CD14-positive monocyte (primary cell): Measurements from ENCODE around the gene MICU2. TPM values are rescaled to one million over a fixed set of nuclear protein-coding genes. Genes with fewer than 3 reads are reported as not detected.

Source experiments
- DNase-seq, 3 donors: peaks; one replicate each; pipeline ENCODE4 v3.0.0-alpha.2; 2011 to 2022
- H2AFZ ChIP-seq: 2 replicates; pipeline ENCODE4 v1.6.0; 2012; ENCODE audit warnings: mild to moderate bottlenecking, low read depth, low read length, inconsistent platforms; ENCODE audit not compliant: insufficient read depth, poor library complexity, severe bottlenecking
- H3K27ac ChIP-seq, 2 donors: 1 replicate in 1 of 2; 2 replicates in 1 of 2; pipeline ENCODE4 v1.5.1; 2012 to 2013; ENCODE audit warnings: low read length in 2 of 2, control low read depth in 1 of 2, inconsistent platforms in 1 of 2, low read depth in 1 of 2, mild to moderate bottlenecking in 1 of 2
- H3K27me3 ChIP-seq, 2 donors: one replicate each; pipeline versions ENCODE4 v1.6.0 to v1.6.1; 2011 to 2013; ENCODE audit warnings: low read length in 2 of 2; ENCODE audit not compliant: control insufficient read depth in 2 of 2, insufficient read depth in 2 of 2
- H3K36me3 ChIP-seq, 2 donors: replicated peaks in 1 of 2; 1 replicate in 1 of 2; 2 replicates in 1 of 2; pipeline versions ENCODE4 v1.5.1 to v1.6.1; 2012 to 2013; ENCODE audit warnings: low read length in 2 of 2, control low read depth in 1 of 2, inconsistent platforms in 1 of 2, mild to moderate bottlenecking in 1 of 2; ENCODE audit not compliant: insufficient read depth in 2 of 2, control insufficient read depth in 1 of 2
- H3K4me1 ChIP-seq, 2 donors: 1 replicate in 1 of 2; 2 replicates in 1 of 2; pipeline versions ENCODE4 v1.5.1 to v1.6.1; 2012 to 2013; ENCODE audit warnings: low read length in 2 of 2, control low read depth in 1 of 2, inconsistent platforms in 1 of 2, mild to moderate bottlenecking in 1 of 2, moderate library complexity in 1 of 2; ENCODE audit not compliant: insufficient read depth in 2 of 2, control insufficient read depth in 1 of 2
- H3K4me2 ChIP-seq: replicated peaks from 2 replicates; pipeline ENCODE3; 2012; ENCODE audit warnings: low read length, moderate library complexity, mild to moderate bottlenecking; ENCODE audit not compliant: poor library complexity, severe bottlenecking; ENCODE audit errors: extremely low read depth
- H3K4me3 ChIP-seq, 3 experiments: fragments of 200-600 bp in 1 of 3; sonication (generic) in 1 of 3; replicated peaks in 1 of 3; 1 replicate in 2 of 3; 2 replicates in 1 of 3; pipeline ENCODE4 v1.5.1; 2011 to 2013; ENCODE audit warnings: low read length in 3 of 3, mild to moderate bottlenecking in 3 of 3, control low read depth in 2 of 3, low read depth in 2 of 3, inconsistent platforms in 1 of 3, moderate library complexity in 1 of 3
- H3K79me2 ChIP-seq: 2 replicates; pipeline ENCODE4 v1.6.0; 2012; ENCODE audit warnings: mild to moderate bottlenecking, control low read depth, inconsistent platforms, low read length, moderate library complexity; ENCODE audit not compliant: insufficient read depth
- H3K9ac ChIP-seq: 2 replicates; pipeline ENCODE4 v1.6.0; 2017; ENCODE audit warnings: low read length, mild to moderate bottlenecking; ENCODE audit not compliant: insufficient read depth, poor library complexity, severe bottlenecking
- H3K9me3 ChIP-seq, 2 donors: replicated peaks in 1 of 2; 1 replicate in 1 of 2; 2 replicates in 1 of 2; pipeline versions ENCODE4 v1.5.1 to v1.6.1; 2012 to 2013; ENCODE audit warnings: low read length in 2 of 2, control low read depth in 1 of 2; ENCODE audit not compliant: control insufficient read depth in 1 of 2, insufficient read depth in 1 of 2
- H4K20me1 ChIP-seq: 2 replicates; pipeline ENCODE4 v1.6.0; 2012; ENCODE audit warnings: mild to moderate bottlenecking, low read length, control low read depth, moderate library complexity; ENCODE audit not compliant: insufficient read depth
- H3K27ac Mint-ChIP-seq, 7 donors: one replicate each; pipeline ENCODE4 v1.8.0; 2020; ENCODE audit warnings: mild to moderate bottlenecking in 7 of 7, mixed read lengths in 7 of 7, moderate library complexity in 6 of 7, inconsistent platforms in 2 of 7
- H3K27me3 Mint-ChIP-seq, 3 donors: one replicate each; pipeline ENCODE4 v1.8.0; 2021 to 2022; ENCODE audit warnings: low read depth in 3 of 3, mild to moderate bottlenecking in 3 of 3, mixed read lengths in 3 of 3, moderate library complexity in 3 of 3, inconsistent platforms in 1 of 3
- H3K36me3 Mint-ChIP-seq, 2 donors: one replicate each; pipeline ENCODE4 v1.8.0; 2020; ENCODE audit warnings: mixed read lengths in 2 of 2, inconsistent platforms in 1 of 2, mild to moderate bottlenecking in 1 of 2
- H3K4me1 Mint-ChIP-seq: one replicate; pipeline ENCODE4 v1.8.0; 2020; ENCODE audit warnings: mild to moderate bottlenecking, mixed read lengths
- H3K4me3 Mint-ChIP-seq, 2 donors: one replicate each; pipeline ENCODE4 v1.8.0; 2020; ENCODE audit warnings: mild to moderate bottlenecking in 2 of 2, mixed read lengths in 2 of 2, moderate library complexity in 1 of 2
- H3K9me3 Mint-ChIP-seq, 7 donors: one replicate each; pipeline ENCODE4 v1.8.0; 2020 to 2022; ENCODE audit warnings: mixed read lengths in 7 of 7, mild to moderate bottlenecking in 6 of 7, moderate library complexity in 6 of 7, inconsistent platforms in 2 of 7
- CTCF ChIP-seq: fragments of 200-600 bp; IDR thresholded peaks from one replicate; pipeline ENCODE4 v1.8.0; 2022; ENCODE audit warnings: antibody characterized with exemption, mild to moderate bottlenecking
- WGBS: methylation state at CpG from one replicate; pipeline ENCODE4 v1.1.5; 2013; ENCODE audit warnings: missing lambda C conversion rate; ENCODE audit not compliant: insufficient coverage; 5-methylcytosine and 5-hydroxymethylcytosine counted together
- intact Hi-C, 2 donors: fragments of 100-400 bp; cut with micrococcal nuclease; formaldehyde crosslinking; loops; one replicate each; pipeline versions ENCODE4 v1.15.0 to v1.15.1; 2023
- polyA plus RNA-seq, 3 donors: library from polyadenylated mRNA; depleted of rRNA in 1 of 3; unstranded in 2 of 3; stranded (reverse) in 1 of 3; fragments of 300-500 nt in 2 of 3; fragments of >200 nt in 1 of 3; fragmentation: Illumina TruSeq in 2 of 3; gene quantifications; 1 replicate in 2 of 3; 2 replicates in 1 of 3; pipeline ENCODE4 v1.2.3, GENCODE V29; 2012 to 2021

The MICU2 gene
- polyA plus RNA-seq, 3 donors = 21.5 to 32.1 (median 26.8) TPM

- WGBS = 92% methylated on average over 5 of the region's 6 CpGs
Observed at GRCh38 chr13:21481359-21481758, 122.6 kb downstream of the MICU2 start.

More at GRCh38 chr13:21481359-21481758, 122.6 kb downstream of the MICU2 start:
- Histone ChIP-seq H3K36me3 (no peaks in the 10 kb centered on the region), H3K4me1 (peaks cover 10 to 12% of the 10 kb centered on the region in 2 donors), H4K20me1 (no peaks in the 10 kb centered on the region), H3K79me2 (no peaks in the 10 kb centered on the region), H3K4me2 (no peak overlapping the region), H3K9ac (no peak overlapping the region), H3K27me3 (no peaks in the 10 kb centered on the region), H3K9me3 (peaks cover 7 to 9% of the 10 kb centered on the region in 2 donors), H2AFZ (no peak overlapping the region), H3K27ac (no peak overlapping the region), H3K4me3 (no peak overlapping the region)
- no peak for DNase-seq
- H3K27ac Mint-ChIP-seq = no peak overlapping the region
- H3K36me3 Mint-ChIP-seq = no peaks in the 10 kb centered on the region
- no peak overlapping the region for H3K4me3 Mint-ChIP-seq
- peaks cover 4 to 14% (median 11%) of the 10 kb centered on the region in 7 donors for H3K9me3 Mint-ChIP-seq
- H3K4me1 Mint-ChIP-seq = peaks cover 12% of the 10 kb centered on the region
- intact Hi-C loops = no loop called here
- H3K27me3 Mint-ChIP-seq = peaks cover 3 to 12% (median 8%) of the 10 kb centered on the region in 3 donors
- no peak for TF ChIP-seq CTCF
